Measurements from ENCODE around the gene ACTR3C.
"Not testable (repeated sequence)": the region's sequence is repeated elsewhere in the genome, so short reads cannot be mapped to it uniquely, and the experiment has no call there.

ACTR3C gene

DNA sequence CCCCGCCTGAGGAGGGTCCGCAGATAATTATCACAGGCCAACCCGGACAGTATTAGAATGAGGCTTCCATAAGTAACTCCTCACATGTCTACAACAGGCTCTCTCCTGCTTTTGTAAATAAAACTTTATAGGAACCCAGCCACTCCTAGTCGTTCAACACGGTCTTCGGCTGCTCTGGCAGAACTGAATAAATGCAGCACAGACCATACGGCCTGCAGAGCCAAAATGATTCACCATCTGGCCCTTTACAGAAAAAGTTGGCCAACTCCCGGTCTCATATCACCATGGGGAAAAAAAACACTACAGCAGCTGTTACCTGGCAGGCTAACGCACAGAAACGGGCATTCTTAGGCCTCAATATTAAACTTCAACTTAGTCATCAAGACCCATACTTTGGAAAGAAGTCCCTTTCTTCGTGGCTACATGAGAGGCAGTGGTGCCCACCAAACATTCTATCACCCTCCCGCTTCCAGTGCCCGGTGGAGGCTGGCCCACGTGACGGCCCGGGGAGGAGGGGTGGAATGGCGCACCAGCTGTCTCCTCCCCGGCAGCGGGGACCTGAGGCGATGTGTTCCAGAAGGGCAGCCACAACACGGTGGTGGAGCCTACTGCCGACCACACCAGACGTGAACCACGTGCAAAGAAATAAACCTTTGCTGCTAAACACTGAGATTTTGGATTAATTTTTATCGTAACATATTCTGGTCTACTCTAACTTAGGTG is 41.5 kb downstream of the ACTR3C start:
- not testable (repeated sequence) for H3K36me3 ChIP-seq (ENCODE audit: control insufficient read depth, insufficient read depth, low read length); H3K27me3 ChIP-seq (ENCODE audit: control insufficient read depth, insufficient read depth, low read length); H3K9me3 ChIP-seq (ENCODE audit: control insufficient read depth, low read length); H3K4me3 ChIP-seq (ENCODE audit: low read length); H3K9ac ChIP-seq (ENCODE audit: low read length); H3K4me1 ChIP-seq (ENCODE audit: control insufficient read depth, insufficient read depth, low read length)

DNA sequence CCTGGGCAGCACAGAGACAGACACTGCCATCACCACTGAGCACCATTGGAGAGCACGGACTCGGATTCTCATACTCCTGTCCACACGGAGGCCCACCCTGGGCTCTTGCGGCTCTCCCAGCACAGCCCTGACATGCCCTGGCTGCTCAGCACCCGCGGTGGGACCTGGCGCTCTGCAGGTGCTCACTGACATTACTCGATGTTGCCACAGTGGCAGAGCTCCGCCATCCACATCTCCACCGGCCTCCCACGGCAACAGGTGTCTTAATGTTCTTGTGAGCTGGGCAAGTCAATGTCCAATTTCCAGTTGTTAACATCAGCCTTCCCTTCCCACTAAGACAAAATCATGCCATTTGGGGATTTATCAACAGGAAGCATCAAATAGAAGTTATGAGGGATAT is 45.0 kb downstream of the ACTR3C start:
- not testable (repeated sequence) for H3K9ac ChIP-seq (ENCODE audit: low read length); H3K9me3 ChIP-seq (ENCODE audit: control insufficient read depth, low read length); H3K36me3 ChIP-seq (ENCODE audit: control insufficient read depth, insufficient read depth, low read length); H3K4me3 ChIP-seq (ENCODE audit: low read length); H3K27me3 ChIP-seq (ENCODE audit: control insufficient read depth, insufficient read depth, low read length); H3K4me1 ChIP-seq (ENCODE audit: control insufficient read depth, insufficient read depth, low read length)

DNA sequence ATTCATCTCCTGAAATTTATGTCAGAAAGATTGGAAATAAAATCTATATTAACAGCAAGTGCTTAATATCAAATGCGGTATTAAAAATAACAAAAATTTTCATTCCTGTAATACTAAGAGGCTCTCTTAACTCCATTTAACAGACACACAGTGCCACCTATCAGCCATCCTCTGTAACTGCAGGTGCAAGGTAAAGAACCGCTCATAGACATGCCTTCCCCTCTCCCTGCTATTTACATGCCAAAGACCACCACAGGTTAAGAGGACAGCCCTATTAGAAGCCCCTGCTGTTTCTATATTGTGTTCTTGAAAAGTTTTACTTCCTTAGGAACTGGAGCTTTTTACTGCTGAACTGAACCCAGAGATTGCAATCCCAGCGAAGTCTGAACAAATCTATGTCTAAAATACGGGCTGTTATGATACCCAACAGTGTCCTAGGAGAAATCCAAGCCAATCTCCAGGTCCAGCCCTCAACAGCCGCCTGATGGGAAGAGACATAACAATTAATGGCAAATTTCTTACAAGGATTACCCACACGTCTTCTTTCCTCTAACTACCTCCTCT is 47.1 kb downstream of the ACTR3C start:
- not testable (repeated sequence) for H3K4me1 ChIP-seq (ENCODE audit: control insufficient read depth, insufficient read depth, low read length); H3K27me3 ChIP-seq (ENCODE audit: control insufficient read depth, insufficient read depth, low read length); H3K9me3 ChIP-seq (ENCODE audit: control insufficient read depth, low read length); H3K36me3 ChIP-seq (ENCODE audit: control insufficient read depth, insufficient read depth, low read length); H3K9ac ChIP-seq (ENCODE audit: low read length); H3K4me3 ChIP-seq (ENCODE audit: low read length)

DNA sequence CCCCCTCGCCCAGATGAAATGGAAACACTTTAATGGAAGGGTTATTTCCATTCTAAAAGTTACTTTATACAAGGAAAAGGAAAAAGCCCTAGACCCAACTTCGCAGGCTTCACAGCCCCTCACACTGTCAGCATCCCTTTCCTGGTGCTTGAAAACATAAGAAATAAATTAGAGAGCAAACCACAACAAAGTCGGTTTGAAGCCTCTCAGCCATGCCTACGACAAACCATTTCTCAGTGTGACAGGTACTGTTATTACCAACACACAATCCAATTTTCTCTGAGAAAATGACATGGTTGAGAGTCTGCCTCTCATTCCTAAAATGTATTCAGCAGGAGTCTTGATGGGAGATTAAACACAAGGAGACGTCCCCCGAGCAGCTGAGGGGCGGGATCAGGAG is 51.4 kb downstream of the ACTR3C start:
- H3K4me1 ChIP-seq (ENCODE audit: control insufficient read depth, insufficient read depth, low read length): not testable (repeated sequence)

DNA sequence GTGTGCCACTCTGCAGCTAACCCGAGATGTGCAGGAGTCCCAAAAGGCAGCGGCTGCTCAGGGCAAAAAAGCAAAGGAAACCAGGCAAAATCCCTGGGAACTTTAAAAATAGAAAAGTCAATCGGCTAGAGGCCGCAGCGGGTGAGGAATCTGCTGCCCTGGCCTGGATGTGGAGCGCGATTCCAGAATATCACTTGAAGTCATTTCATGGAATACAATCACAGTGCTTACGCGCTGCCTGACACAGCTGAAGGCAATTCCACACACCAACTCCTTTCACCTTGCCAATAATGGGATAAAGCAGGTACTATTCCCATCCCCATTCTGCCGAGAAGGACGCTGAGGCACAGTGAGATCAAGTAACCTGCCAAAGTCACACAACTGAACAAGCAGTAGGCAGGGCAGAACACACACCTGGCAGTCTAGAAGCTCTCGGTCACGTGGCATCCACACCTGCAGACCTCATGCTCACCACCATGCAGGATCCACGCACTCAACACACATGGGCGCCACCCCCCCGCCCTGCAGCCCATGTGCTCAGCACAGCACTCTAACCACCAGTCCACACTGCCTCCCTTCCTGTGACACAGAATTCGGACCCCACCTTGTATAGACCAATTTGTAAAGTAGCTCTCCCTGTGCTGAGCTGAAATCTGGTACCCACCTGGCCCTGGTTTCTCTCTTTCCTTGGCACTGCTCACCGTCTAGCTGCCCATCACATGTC is 53.1 kb downstream of the ACTR3C start:
- not testable (repeated sequence) for H3K4me1 ChIP-seq (ENCODE audit: control insufficient read depth, insufficient read depth, low read length); H3K4me3 ChIP-seq (ENCODE audit: low read length); H3K9me3 ChIP-seq (ENCODE audit: control insufficient read depth, low read length); H3K27me3 ChIP-seq (ENCODE audit: control insufficient read depth, insufficient read depth, low read length); H3K36me3 ChIP-seq (ENCODE audit: control insufficient read depth, insufficient read depth, low read length); H3K9ac ChIP-seq (ENCODE audit: low read length)

More for the DNA sequence above, 51.4 kb downstream of the ACTR3C start:
- not testable (repeated sequence) for H3K27me3 ChIP-seq (ENCODE audit: control insufficient read depth, insufficient read depth, low read length); H3K4me3 ChIP-seq (ENCODE audit: low read length); H3K36me3 ChIP-seq (ENCODE audit: control insufficient read depth, insufficient read depth, low read length); H3K9me3 ChIP-seq (ENCODE audit: control insufficient read depth, low read length); H3K9ac ChIP-seq (ENCODE audit: low read length)

DNA sequence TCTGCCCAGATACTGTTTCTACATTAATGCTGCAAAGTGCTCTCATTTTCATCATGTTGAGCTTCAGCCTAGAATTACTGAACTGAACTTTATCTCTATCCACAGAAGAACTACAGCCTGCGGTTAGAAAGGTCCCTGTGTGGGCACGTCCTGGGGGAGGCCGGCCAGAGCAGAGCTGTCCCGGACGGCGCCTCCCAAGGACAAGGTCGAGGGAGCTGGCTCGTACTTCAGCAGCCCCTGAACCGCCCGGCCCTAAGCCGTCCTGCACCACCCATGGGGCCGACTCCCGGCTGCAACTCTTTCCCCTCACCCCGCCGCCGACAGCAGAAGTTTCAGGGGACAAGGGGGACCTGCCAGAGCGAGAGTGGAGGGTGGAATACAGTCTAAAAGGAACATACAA is 54.5 kb downstream of the ACTR3C start:
- H3K9me3 ChIP-seq (ENCODE audit: control insufficient read depth, low read length); H3K9ac ChIP-seq (ENCODE audit: low read length); H3K4me3 ChIP-seq (ENCODE audit: low read length); H3K27me3 ChIP-seq (ENCODE audit: control insufficient read depth, insufficient read depth, low read length); H3K36me3 ChIP-seq (ENCODE audit: control insufficient read depth, insufficient read depth, low read length); H3K4me1 ChIP-seq (ENCODE audit: control insufficient read depth, insufficient read depth, low read length): not testable (repeated sequence)

DNA sequence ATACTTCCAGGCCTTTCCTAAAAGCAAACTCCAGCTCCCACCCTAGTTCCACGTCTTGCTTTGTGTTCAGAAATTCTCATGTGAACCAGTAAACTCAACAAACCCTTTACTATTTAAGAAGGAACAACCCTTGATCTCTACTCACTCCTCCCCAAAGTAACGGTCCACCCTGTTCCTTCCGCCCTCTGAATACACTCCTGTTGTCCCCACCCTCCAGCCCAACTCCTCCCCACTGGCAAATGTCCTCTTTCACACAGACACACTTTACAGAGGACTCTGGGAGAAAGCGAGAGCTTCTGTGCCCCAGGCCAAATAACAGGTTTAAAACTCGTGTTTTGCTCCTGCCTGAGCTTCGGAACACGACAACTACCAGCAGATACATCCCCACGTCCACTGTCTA is 55.1 kb downstream of the ACTR3C start:
- not testable (repeated sequence) for H3K9ac ChIP-seq (ENCODE audit: low read length); H3K4me1 ChIP-seq (ENCODE audit: control insufficient read depth, insufficient read depth, low read length); H3K27me3 ChIP-seq (ENCODE audit: control insufficient read depth, insufficient read depth, low read length); H3K36me3 ChIP-seq (ENCODE audit: control insufficient read depth, insufficient read depth, low read length); H3K9me3 ChIP-seq (ENCODE audit: control insufficient read depth, low read length); H3K4me3 ChIP-seq (ENCODE audit: low read length)

DNA sequence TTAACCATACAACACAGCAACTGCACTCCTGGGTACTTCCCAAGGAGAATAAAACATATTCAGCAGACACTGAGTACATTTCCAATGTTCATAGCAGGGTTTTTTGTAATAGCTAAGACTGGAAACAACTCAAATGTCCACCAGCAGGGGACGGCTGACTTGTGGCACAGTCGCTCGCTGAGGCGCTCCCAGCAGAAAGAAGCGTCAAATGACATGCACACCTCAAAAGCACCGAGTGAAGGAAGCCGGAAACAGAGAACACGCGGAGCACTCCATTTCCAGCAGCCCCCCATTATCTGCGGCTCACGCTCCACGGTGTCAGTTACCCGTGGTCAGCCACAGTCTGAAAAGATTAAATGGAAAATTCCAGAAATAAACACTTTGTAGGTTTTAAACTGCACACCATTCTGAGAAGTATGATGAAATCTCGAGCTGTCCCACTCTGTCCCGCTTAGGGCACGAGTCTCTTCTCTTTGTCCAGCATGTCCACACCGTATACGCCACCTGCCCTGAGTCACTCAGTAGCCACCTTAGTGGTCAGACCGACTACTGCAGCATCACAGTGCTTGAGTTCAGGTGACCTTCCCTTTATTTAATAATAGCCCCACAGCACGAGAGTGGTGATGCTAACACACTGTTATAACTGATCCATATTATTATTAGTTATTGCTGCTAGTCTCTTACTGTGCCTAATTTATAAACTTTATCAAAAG is 56.2 kb downstream of the ACTR3C start:
- H3K9me3 ChIP-seq (ENCODE audit: control insufficient read depth, low read length); H3K4me3 ChIP-seq (ENCODE audit: low read length); H3K36me3 ChIP-seq (ENCODE audit: control insufficient read depth, insufficient read depth, low read length): not testable (repeated sequence)

DNA sequence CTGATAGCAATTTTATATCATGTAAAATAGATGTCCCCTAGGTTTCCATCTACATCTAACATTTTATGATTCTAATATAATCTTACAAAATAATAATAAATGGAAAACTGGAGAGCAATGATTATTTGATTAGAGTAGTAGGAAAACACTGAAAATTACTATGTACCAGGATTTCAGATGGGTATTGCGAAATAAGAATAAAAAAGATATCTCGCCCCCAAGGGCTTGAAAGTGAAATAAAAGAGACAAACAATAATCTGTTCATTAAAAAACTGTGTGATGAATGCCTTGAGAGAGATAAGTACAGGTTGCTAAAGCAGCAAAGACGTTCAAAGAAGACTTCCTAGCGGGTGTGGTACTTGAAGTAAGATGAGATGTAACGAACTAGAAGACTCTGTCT is 60.7 kb downstream of the ACTR3C start:
- H3K4me1 ChIP-seq (ENCODE audit: control insufficient read depth, insufficient read depth, low read length); H3K4me3 ChIP-seq (ENCODE audit: low read length); H3K27me3 ChIP-seq (ENCODE audit: control insufficient read depth, insufficient read depth, low read length); H3K9me3 ChIP-seq (ENCODE audit: control insufficient read depth, low read length); H3K9ac ChIP-seq (ENCODE audit: low read length); H3K36me3 ChIP-seq (ENCODE audit: control insufficient read depth, insufficient read depth, low read length): not testable (repeated sequence)

More for the DNA sequence above, 56.2 kb downstream of the ACTR3C start:
- not testable (repeated sequence) for H3K9ac ChIP-seq (ENCODE audit: low read length); H3K27me3 ChIP-seq (ENCODE audit: control insufficient read depth, insufficient read depth, low read length); H3K4me1 ChIP-seq (ENCODE audit: control insufficient read depth, insufficient read depth, low read length)

DNA sequence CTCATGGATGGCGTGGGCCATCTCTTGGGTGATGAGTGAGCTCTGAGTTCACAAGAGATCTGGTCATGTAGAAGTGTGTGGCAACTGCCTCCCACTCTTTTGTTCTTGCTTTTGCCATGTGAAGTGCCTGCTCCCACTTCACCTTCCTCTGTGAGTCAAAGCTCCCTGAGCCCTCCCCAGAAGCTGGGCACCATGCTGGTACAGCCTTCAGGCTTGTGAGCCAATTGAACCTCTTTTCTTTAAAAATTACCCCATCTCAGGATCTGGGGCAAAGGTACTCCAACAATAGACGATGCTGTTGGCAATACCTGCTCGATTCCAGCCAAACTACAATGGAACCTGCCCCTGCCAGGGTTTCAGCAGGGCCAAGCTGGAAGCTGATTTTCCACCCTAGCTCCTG is 75.6 kb downstream of the ACTR3C start:
- not testable (repeated sequence) for H3K4me1 ChIP-seq (ENCODE audit: control insufficient read depth, insufficient read depth, low read length); H3K9me3 ChIP-seq (ENCODE audit: control insufficient read depth, low read length); H3K27me3 ChIP-seq (ENCODE audit: control insufficient read depth, insufficient read depth, low read length); H3K9ac ChIP-seq (ENCODE audit: low read length); H3K4me3 ChIP-seq (ENCODE audit: low read length); H3K36me3 ChIP-seq (ENCODE audit: control insufficient read depth, insufficient read depth, low read length)

DNA sequence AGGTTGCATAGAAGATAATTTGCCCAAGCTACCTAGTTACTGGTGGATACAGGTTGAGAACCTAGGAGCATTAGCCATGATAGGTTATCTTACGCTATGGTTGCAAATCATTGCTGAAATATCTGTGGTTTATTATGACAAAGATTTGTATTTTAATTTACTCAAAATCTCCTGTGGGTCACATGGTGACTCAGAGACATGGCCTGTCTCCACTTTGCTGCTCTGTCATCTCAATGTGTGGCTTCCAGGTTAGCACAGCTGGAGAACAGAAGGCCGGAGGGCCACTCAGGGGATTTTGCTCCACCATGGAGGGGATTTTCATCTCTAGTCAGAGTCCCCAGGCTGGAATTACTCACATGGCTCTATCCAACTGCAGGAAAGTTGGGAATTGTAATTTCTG is 78.1 kb downstream of the ACTR3C start:
- not testable (repeated sequence) for H3K9ac ChIP-seq (ENCODE audit: low read length); H3K9me3 ChIP-seq (ENCODE audit: control insufficient read depth, low read length); H3K4me1 ChIP-seq (ENCODE audit: control insufficient read depth, insufficient read depth, low read length); H3K4me3 ChIP-seq (ENCODE audit: low read length); H3K27me3 ChIP-seq (ENCODE audit: control insufficient read depth, insufficient read depth, low read length); H3K36me3 ChIP-seq (ENCODE audit: control insufficient read depth, insufficient read depth, low read length)

DNA sequence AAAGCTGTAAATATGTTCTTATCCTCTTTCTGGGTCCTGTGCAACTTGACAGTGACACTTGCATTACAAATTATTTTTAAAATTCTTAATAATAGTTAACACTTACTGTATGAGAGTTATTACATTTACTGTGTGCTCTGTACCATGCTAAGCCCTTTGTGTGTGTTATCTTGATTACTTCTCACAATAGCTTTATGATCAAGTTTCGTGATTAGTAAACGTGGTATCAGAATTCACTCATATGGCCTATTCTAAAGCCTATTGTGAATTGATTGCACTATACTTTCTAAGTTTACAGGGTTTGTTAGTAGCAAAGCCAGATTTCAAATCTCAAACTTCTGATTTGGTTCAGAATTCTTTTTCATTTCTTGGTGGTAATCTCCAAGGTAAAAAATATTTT is 80.4 kb downstream of the ACTR3C start:
- not testable (repeated sequence) for H3K9ac ChIP-seq (ENCODE audit: low read length); H3K36me3 ChIP-seq (ENCODE audit: control insufficient read depth, insufficient read depth, low read length); H3K4me1 ChIP-seq (ENCODE audit: control insufficient read depth, insufficient read depth, low read length); H3K4me3 ChIP-seq (ENCODE audit: low read length); H3K9me3 ChIP-seq (ENCODE audit: control insufficient read depth, low read length); H3K27me3 ChIP-seq (ENCODE audit: control insufficient read depth, insufficient read depth, low read length)
